H9 (cell line): ENCODE results near the gene KDM2A. TPM values are rescaled to one million over a fixed set of nuclear protein-coding genes. Genes with fewer than 3 reads are reported as not detected.

Source experiments
- DNase-seq: peaks from one replicate; pipeline ENCODE4 v3.0.0-alpha.2; 2017
- H2AFZ ChIP-seq: one replicate; pipeline ENCODE4 v1.6.1; 2013; ENCODE audit warnings: mild to moderate bottlenecking, low read length, control low read depth, moderate library complexity
- H2AK5ac ChIP-seq: 2 replicates; pipeline ENCODE4 v1.6.1; 2013; ENCODE audit warnings: low read length, control low read depth, mixed read lengths; ENCODE audit not compliant: insufficient read length
- H2BK120ac ChIP-seq: one replicate; pipeline ENCODE4 v1.6.1; 2013; ENCODE audit warnings: low read depth, mild to moderate bottlenecking, low read length, control low read depth, inconsistent platforms; ENCODE audit not compliant: poor library complexity, severe bottlenecking
- H2BK12ac ChIP-seq: 2 replicates; pipeline ENCODE4 v1.6.1; 2013; ENCODE audit warnings: low read length, control low read depth, mixed read lengths, low read depth; ENCODE audit not compliant: insufficient read length
- H2BK15ac ChIP-seq: 2 replicates; pipeline ENCODE4 v1.6.1; 2013; ENCODE audit warnings: low read depth, low read length, control low read depth
- H2BK20ac ChIP-seq: one replicate; pipeline ENCODE4 v1.6.1; 2013; ENCODE audit warnings: low read depth, mild to moderate bottlenecking, low read length, control low read depth, inconsistent platforms; ENCODE audit not compliant: poor library complexity, severe bottlenecking
- H2BK5ac ChIP-seq: 2 replicates; pipeline ENCODE4 v1.6.1; 2013; ENCODE audit warnings: low read length, control low read depth, mixed read lengths; ENCODE audit not compliant: insufficient read length
- H3K14ac ChIP-seq: 2 replicates; pipeline ENCODE4 v1.6.1; 2013; ENCODE audit warnings: low read length, control low read depth; ENCODE audit not compliant: insufficient read depth
- H3K18ac ChIP-seq: 2 replicates; pipeline ENCODE4 v1.6.1; 2013; ENCODE audit warnings: low read depth, mild to moderate bottlenecking, mixed read lengths, low read length, control low read depth; ENCODE audit not compliant: insufficient read length
- H3K23ac ChIP-seq: 2 replicates; pipeline ENCODE4 v1.6.1; 2013; ENCODE audit warnings: low read length, control low read depth, mixed read lengths, low read depth; ENCODE audit not compliant: insufficient read length
- H3K23me2 ChIP-seq: 2 replicates; pipeline ENCODE4 v1.6.1; 2013; ENCODE audit warnings: low read depth, mild to moderate bottlenecking, mixed read lengths, low read length, control low read depth; ENCODE audit not compliant: insufficient read length, poor library complexity, severe bottlenecking
- H3K27ac ChIP-seq: 2 replicates; pipeline ENCODE4 v1.5.1; 2013; ENCODE audit warnings: low read length, control low read depth, mixed read lengths, low read depth; ENCODE audit not compliant: insufficient read length
- H3K27me3 ChIP-seq: 2 replicates; pipeline ENCODE4 v1.6.1; 2013; ENCODE audit warnings: low read length, control low read depth, inconsistent platforms; ENCODE audit not compliant: insufficient read depth
- H3K4ac ChIP-seq: 2 replicates; pipeline ENCODE4 v1.6.1; 2013; ENCODE audit warnings: low read depth, mild to moderate bottlenecking, control low read depth, inconsistent platforms, low read length, moderate library complexity
- H3K4me1 ChIP-seq: 2 replicates; pipeline ENCODE4 v1.6.1; 2013; ENCODE audit warnings: low read length, control low read depth, inconsistent platforms; ENCODE audit not compliant: insufficient read depth
- H3K4me2 ChIP-seq: 2 replicates; pipeline ENCODE4 v1.6.1; 2013; ENCODE audit warnings: low read length, control low read depth, mixed read lengths; ENCODE audit not compliant: insufficient read length, insufficient read depth
- H3K56ac ChIP-seq: 2 replicates; pipeline ENCODE4 v1.6.1; 2013; ENCODE audit warnings: low read depth, mild to moderate bottlenecking, mixed read lengths, low read length, control low read depth; ENCODE audit not compliant: insufficient read length
- H3K79me1 ChIP-seq: 2 replicates; pipeline ENCODE4 v1.6.1; 2013; ENCODE audit warnings: low read depth, mild to moderate bottlenecking, moderate library complexity, low read length, control low read depth, inconsistent platforms; ENCODE audit not compliant: insufficient read depth, poor library complexity, severe bottlenecking
- H3K79me2 ChIP-seq: 2 replicates; pipeline ENCODE4 v1.6.1; 2013; ENCODE audit warnings: low read length, control low read depth, inconsistent platforms; ENCODE audit not compliant: insufficient read depth
- H3K9ac ChIP-seq: 2 replicates; pipeline ENCODE4 v1.6.1; 2013; ENCODE audit warnings: low read length, control low read depth, mixed read lengths; ENCODE audit not compliant: insufficient read length; ENCODE audit errors: extremely low read depth
- H3K9me3 ChIP-seq: one replicate; pipeline ENCODE4 v1.6.1; 2013; ENCODE audit warnings: low read depth, low read length, inconsistent platforms; ENCODE audit not compliant: control insufficient read depth
- H3T11ph ChIP-seq: one replicate; pipeline ENCODE4 v1.6.1; 2013; ENCODE audit warnings: mild to moderate bottlenecking, low read length, control low read depth, inconsistent platforms
- H4K20me1 ChIP-seq: one replicate; pipeline ENCODE4 v1.6.1; 2013; ENCODE audit not compliant: control insufficient read depth, insufficient read length, insufficient read depth
- H4K5ac ChIP-seq: 2 replicates; pipeline ENCODE4 v1.6.1; 2013; ENCODE audit warnings: low read depth, mild to moderate bottlenecking, mixed read lengths, low read length, control low read depth; ENCODE audit not compliant: insufficient read length
- H4K8ac ChIP-seq: replicated peaks from 2 replicates; pipeline ENCODE4 v1.6.1; 2013; ENCODE audit warnings: low read length, control low read depth, mixed read lengths, low read depth; ENCODE audit not compliant: insufficient read length
- H4K91ac ChIP-seq: 2 replicates; pipeline ENCODE4 v1.6.1; 2013; ENCODE audit warnings: low read depth, mild to moderate bottlenecking, moderate library complexity, mixed read lengths, low read length, control low read depth; ENCODE audit not compliant: insufficient read length
- H3K27ac Mint-ChIP-seq, 3 experiments: 2 replicates in 2 of 3; 3 replicates in 1 of 3; pipeline ENCODE4 v1.8.0; 2020 to 2021; ENCODE audit warnings: mixed read lengths in 3 of 3, mild to moderate bottlenecking in 1 of 3, moderate library complexity in 1 of 3
- H3K27me3 Mint-ChIP-seq: 2 replicates; pipeline ENCODE4 v1.8.0; 2021; ENCODE audit warnings: low read depth, mild to moderate bottlenecking, moderate library complexity, mixed read lengths
- H3K36me3 Mint-ChIP-seq, 3 experiments: 2 replicates in 2 of 3; 3 replicates in 1 of 3; pipeline ENCODE4 v1.8.0; 2020 to 2021; ENCODE audit warnings: low read depth in 3 of 3, mixed read lengths in 3 of 3; ENCODE audit not compliant: insufficient read depth in 1 of 3
- H3K4me1 Mint-ChIP-seq, 2 experiments: 2 replicates each; pipeline ENCODE4 v1.8.0; 2020; ENCODE audit warnings: mixed read lengths in 2 of 2
- H3K4me3 Mint-ChIP-seq, 2 experiments: 2 replicates in 1 of 2; 3 replicates in 1 of 2; pipeline ENCODE4 v1.8.0; 2020 to 2021; ENCODE audit warnings: mild to moderate bottlenecking in 2 of 2, mixed read lengths in 2 of 2, moderate library complexity in 1 of 2
- H3K9me3 Mint-ChIP-seq, 2 experiments: 2 replicates in 1 of 2; 3 replicates in 1 of 2; pipeline ENCODE4 v1.8.0; 2020; ENCODE audit warnings: mild to moderate bottlenecking in 2 of 2, mixed read lengths in 2 of 2, moderate library complexity in 1 of 2
- CTCF ChIP-seq: fragments of 200-600 bp; sonication (generic); conservative IDR thresholded peaks from 3 replicates; pipeline ENCODE4 v1.8.0; 2021; ENCODE audit warnings: antibody characterized with exemption, mild to moderate bottlenecking
- WGBS: extraction: QIAGEN DNeasy Blood & Tissue Kit; methylation state at CpG from one replicate; pipeline ENCODE4 v1.1.7; 2013; ENCODE audit warnings: missing lambda C conversion rate, low lambda C conversion rate, mixed read lengths; ENCODE audit not compliant: insufficient read length; ENCODE audit errors: extremely low coverage; 5-methylcytosine and 5-hydroxymethylcytosine counted together
- total RNA-seq: library from RNA; stranded (reverse); gene quantifications from 2 replicates; pipeline ENCODE4 v1.2.1, GENCODE V29; 2021

Gene KDM2A
- total RNA-seq, 1 experiment from 2014 or later: 85.9 TPM

- Histone ChIP-seq H3K4me2 (no peak overlapping the region), H2BK20ac (no peak overlapping the region), H3K9me3 (no peaks in the 10 kb centered on the region), H4K8ac (no peak overlapping the region), H4K20me1 (no peaks in the 10 kb centered on the region), H2AFZ (no peak overlapping the region), H2BK120ac (no peak overlapping the region), H3K27ac (no peak overlapping the region), H2BK12ac (no peak overlapping the region), H4K91ac (no peak overlapping the region), H4K5ac (no peak overlapping the region), H3K4ac (no peak overlapping the region), H3K14ac (no peak overlapping the region), H3K27me3 (no peaks in the 10 kb centered on the region), H3K18ac (no peak overlapping the region), H2AK5ac (no peak overlapping the region), H3K79me1 (peaks cover 13% of the 10 kb centered on the region), H3K23me2 (no peaks in the 10 kb centered on the region), H2BK15ac (no peak overlapping the region), H3K4me1 (no peaks in the 10 kb centered on the region), H2BK5ac (no peak overlapping the region), H3K56ac (no peak overlapping the region), H3K23ac (no peak overlapping the region), H3T11ph (no peak overlapping the region), H3K9ac (no peak overlapping the region), H3K79me2 (peaks cover 2% of the 10 kb centered on the region; the same call in 1 of the 2 replicates)
- no peak for TF ChIP-seq CTCF
- WGBS: no CpG with 5 or more reads among the region's 2 CpGs
- Mint-ChIP-seq H3K4me3 (no peak overlapping the region), H3K27me3 (no peaks in the 10 kb centered on the region), H3K27ac (no peak overlapping the region), H3K4me1 (peaks cover 9 to 18% of the 10 kb centered on the region in 2 experiments), H3K36me3 (peaks cover 11 to 34% (median 30%) of the 10 kb centered on the region in 3 experiments; a peak in 5 of 7 replicates), H3K9me3 (no peaks in the 10 kb centered on the region)
- DNase-seq: no peak
Observed at GRCh38 chr11:67154726-67155125, 35.7 kb downstream of the KDM2A start.
